ENCODE measurements around the gene ALG13.

DNA sequence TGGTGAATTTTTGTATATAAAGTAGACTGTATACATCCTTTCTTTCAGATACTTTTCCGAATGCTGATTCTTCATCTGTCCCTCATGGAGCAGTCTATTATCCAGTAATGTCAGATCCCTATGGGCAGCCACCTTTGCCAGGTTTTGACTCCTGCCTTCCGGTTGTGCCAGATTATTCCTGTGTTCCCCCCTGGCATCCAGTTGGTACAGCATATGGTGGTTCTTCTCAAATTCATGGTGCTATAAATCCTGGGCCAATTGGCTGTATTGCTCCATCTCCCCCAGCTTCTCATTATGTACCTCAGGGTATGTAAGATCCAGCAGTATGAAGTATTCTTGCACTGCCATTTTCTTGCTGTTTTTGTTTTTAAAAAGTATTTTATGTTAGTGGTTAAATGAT, 78.7 kb downstream of the ALG13 start:
- TF ChIP-seq EZH2phosphoT487 (IDR thresholded peaks at IDR 0.05; ENCODE audit: borderline replicate concordance, low read depth, low read length): no peak
- TF ChIP-seq, protein P1, sequence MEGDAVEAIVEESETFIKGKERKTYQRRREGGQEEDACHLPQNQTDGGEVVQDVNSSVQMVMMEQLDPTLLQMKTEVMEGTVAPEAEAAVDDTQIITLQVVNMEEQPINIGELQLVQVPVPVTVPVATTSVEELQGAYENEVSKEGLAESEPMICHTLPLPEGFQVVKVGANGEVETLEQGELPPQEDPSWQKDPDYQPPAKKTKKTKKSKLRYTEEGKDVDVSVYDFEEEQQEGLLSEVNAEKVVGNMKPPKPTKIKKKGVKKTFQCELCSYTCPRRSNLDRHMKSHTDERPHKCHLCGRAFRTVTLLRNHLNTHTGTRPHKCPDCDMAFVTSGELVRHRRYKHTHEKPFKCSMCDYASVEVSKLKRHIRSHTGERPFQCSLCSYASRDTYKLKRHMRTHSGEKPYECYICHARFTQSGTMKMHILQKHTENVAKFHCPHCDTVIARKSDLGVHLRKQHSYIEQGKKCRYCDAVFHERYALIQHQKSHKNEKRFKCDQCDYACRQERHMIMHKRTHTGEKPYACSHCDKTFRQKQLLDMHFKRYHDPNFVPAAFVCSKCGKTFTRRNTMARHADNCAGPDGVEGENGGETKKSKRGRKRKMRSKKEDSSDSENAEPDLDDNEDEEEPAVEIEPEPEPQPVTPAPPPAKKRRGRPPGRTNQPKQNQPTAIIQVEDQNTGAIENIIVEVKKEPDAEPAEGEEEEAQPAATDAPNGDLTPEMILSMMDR (conservative IDR thresholded peaks at IDR 0.05; ENCODE audit: low read length): no peak
